MCF 10A (cell line): ENCODE measurements around the gene AGPS. TPM values are rescaled to one million over a fixed set of nuclear protein-coding genes. Genes with fewer than 3 reads are reported as not detected.
A peak's percentile ranks its signal among the peaks of the same experiment; 100 is the strongest.

Experiments
- Bru-seq: library from RNA; stranded (reverse); fragments of 400-500 nt; gene quantifications from one replicate; lab custom pipeline; 2021; lab: Mats Ljungman, UMichigan
- BruChase-seq, 2 experiments: library from RNA; stranded (reverse); fragments of 400-500 nt; gene quantifications; one replicate each; lab custom pipeline; 2021; lab: Mats Ljungman, UMichigan
- BruUV-seq: library from RNA; stranded (reverse); fragments of 400-500 nt; replicated peaks from 2 replicates; lab custom pipeline; 2021; lab: Mats Ljungman, UMichigan
- CTCF ChIA-PET: fragments of 300-600 bp; sonication (Branson Sonifier 250); formaldehyde crosslinking; extraction: SDS; loops from one replicate; lab custom pipeline; 2021; ENCODE audit warnings: antibody characterized with exemption, inconsistent platforms; lab: Yijun Ruan, JAX
- POLR2A ChIA-PET: fragments of 300-600, 350-650 bp; sonication (Branson Sonifier 250); formaldehyde crosslinking; extraction: SDS; loops from one replicate; lab custom pipeline; 2020; ENCODE audit warnings: antibody characterized with exemption, inconsistent platforms; lab: Yijun Ruan, JAX
- DNase-seq: peaks from one replicate; pipeline ENCODE4 v3.0.0-alpha.2; 2018; ENCODE audit not compliant: unreplicated experiment
- H3K27ac Mint-ChIP-seq: one replicate; pipeline ENCODE4 v1.8.0; 2022; ENCODE audit warnings: mild to moderate bottlenecking, low read depth, mixed read lengths; ENCODE audit not compliant: unreplicated experiment
- H3K27me3 Mint-ChIP-seq: one replicate; pipeline ENCODE4 v1.8.0; 2022; ENCODE audit warnings: mixed read lengths; ENCODE audit not compliant: insufficient read depth, unreplicated experiment
- H3K36me3 Mint-ChIP-seq: one replicate; pipeline ENCODE4 v1.8.0; 2022; ENCODE audit warnings: mild to moderate bottlenecking, moderate library complexity, mixed read lengths; ENCODE audit not compliant: insufficient read depth, unreplicated experiment
- H3K4me1 Mint-ChIP-seq: one replicate; pipeline ENCODE4 v1.8.0; 2022; ENCODE audit warnings: mixed read lengths; ENCODE audit not compliant: insufficient read depth, unreplicated experiment
- H3K4me3 Mint-ChIP-seq: one replicate; pipeline ENCODE4 v1.8.0; 2022; ENCODE audit warnings: mild to moderate bottlenecking, moderate library complexity, mixed read lengths; ENCODE audit not compliant: unreplicated experiment
- H3K9me3 Mint-ChIP-seq: one replicate; pipeline ENCODE4 v1.8.0; 2022; ENCODE audit warnings: mixed read lengths; ENCODE audit not compliant: unreplicated experiment
- intact Hi-C: fragments of 100-400 bp; cut with micrococcal nuclease; formaldehyde crosslinking; loops from 2 replicates; pipeline ENCODE4 v1.14.1; 2022
- long read RNA-seq: library from polyadenylated mRNA; stranded (forward); transcript quantifications from one replicate; pipeline ENCODE4 v2.0.0, GENCODE V29; 2022
- total RNA-seq: library from RNA; stranded (reverse); gene quantifications from 2 replicates; pipeline ENCODE4 v1.2.3, GENCODE V29; 2022
- TF ChIP-seq, protein P1 (sequence below): fragments of 200-600 bp; IDR thresholded peaks from one replicate; pipeline ENCODE4 v1.8.0; 2022; ENCODE audit warnings: antibody characterized with exemption, mild to moderate bottlenecking; ENCODE audit not compliant: unreplicated experiment

AGPS gene
- 49.5 and 50.5 TPM in 2 replicates for total RNA-seq
- Bru-seq, nascent RNA: percentile 87 among the genes with signal in this experiment
- percentile 79 among the genes with signal in this experiment for BruChase-seq, experiment 1, labeled RNA remaining after a 6-hour chase
- percentile 80 among the genes with signal in this experiment for BruChase-seq, experiment 2, labeled RNA remaining after a 2-hour chase
- long read RNA-seq, full-length matches to known transcripts: 124 of 148 reads
- long read RNA-seq, partial matches to known transcripts: 7 of 148 reads
- long read RNA-seq, other reads (novel, unspliced or antisense): 17 of 148 reads

DNA sequence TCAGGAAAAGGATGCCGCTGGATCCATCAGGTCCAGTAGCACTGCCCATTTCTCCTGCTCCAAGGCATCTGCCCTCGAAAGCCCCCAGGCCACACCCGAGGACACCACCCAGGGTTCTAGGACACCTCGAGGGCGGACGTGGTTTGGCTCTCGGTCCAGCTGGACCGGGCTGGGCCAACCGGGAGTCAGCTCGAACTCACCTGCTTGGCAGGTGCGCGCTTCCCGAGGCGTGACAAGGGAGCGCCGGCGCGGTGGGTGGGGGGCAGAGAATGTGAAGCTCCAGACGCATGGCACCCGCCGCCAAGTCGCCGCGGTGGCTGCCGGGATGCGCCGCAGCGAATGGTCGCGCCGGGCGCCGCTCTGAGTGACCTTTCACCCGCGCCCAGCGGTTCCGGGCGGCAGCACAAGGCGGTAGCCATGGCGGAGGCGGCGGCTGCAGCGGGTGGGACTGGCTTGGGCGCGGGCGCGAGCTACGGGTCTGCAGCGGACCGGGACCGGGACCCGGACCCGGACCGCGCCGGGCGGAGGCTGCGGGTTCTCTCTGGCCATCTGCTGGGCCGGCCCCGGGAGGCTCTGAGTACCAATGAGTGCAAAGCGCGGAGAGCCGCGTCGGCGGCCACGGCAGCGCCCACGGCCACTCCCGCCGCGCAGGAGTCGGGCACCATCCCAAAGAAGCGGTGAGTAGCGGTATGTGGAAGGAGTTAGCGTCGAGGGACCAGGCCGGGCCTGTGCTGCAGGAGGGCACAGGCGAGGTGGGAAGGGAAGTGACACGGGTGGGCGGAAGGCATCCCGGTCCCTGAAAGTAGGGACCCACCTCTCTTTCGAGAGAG, at the start of gene AGPS:
TSS of gene AGPS (plus strand) at position 401 of the 830 bp plus-strand sequence. CDS start at position 418, 17 bp downstream.
- peak; percentile 71 for DNase-seq
- CTCF ChIA-PET: interaction anchor here (0.5 to 6.8 kb wide), 7 partner anchors 8 to 195 kb away, joined by 3 to 44 read pairs (median 6); no protein-coding TSS in a partner anchor
- Mint-ChIP-seq H3K9me3 (no peaks in the 10 kb centered on the region), H3K27ac (peak within 1 kb of the TSS; percentile 97), H3K36me3 (peaks cover 5% of the 10 kb centered on the region), H3K27me3 (no peaks in the 10 kb centered on the region), H3K4me3 (peak within 1 kb of the TSS; percentile 96), H3K4me1 (peaks cover 48% of the 10 kb centered on the region)
- TF ChIP-seq, protein P1, sequence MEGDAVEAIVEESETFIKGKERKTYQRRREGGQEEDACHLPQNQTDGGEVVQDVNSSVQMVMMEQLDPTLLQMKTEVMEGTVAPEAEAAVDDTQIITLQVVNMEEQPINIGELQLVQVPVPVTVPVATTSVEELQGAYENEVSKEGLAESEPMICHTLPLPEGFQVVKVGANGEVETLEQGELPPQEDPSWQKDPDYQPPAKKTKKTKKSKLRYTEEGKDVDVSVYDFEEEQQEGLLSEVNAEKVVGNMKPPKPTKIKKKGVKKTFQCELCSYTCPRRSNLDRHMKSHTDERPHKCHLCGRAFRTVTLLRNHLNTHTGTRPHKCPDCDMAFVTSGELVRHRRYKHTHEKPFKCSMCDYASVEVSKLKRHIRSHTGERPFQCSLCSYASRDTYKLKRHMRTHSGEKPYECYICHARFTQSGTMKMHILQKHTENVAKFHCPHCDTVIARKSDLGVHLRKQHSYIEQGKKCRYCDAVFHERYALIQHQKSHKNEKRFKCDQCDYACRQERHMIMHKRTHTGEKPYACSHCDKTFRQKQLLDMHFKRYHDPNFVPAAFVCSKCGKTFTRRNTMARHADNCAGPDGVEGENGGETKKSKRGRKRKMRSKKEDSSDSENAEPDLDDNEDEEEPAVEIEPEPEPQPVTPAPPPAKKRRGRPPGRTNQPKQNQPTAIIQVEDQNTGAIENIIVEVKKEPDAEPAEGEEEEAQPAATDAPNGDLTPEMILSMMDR: peak; percentile 14
- BruUV-seq: no TSS peak
- POLR2A ChIA-PET: interaction anchor here (0.6 to 4.6 kb wide), 27 partner anchors 8 to 1059 kb away, joined by 3 to 34 read pairs (median 5); partner anchors contain the start of genes HNRNPA3, NFE2L2, PJVK and PRKRA
- intact Hi-C loops: no loop called here

DNA sequence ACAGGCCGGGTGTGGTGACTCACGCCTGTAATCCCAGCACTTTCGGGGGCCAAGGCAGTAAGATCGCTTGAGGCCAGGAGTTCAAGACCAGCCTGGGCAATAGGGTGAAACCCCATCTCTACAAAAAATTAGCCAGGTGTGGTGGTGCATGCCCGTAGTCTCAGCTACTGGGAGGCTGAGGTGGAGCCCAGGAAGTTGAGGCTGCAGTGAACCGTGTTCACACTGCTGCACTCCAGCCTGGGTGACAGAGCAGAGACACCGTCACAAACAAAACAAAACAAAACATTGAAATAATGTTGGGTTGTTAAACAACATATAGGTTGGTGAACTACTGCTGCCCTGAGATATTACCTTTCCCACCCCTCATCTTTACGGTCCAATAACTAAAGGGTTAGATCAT, 48.8 kb upstream of the AGPS start:
- no TSS peak for BruUV-seq
- no peak for DNase-seq
- Mint-ChIP-seq H3K27me3 (no peaks in the 10 kb centered on the region), H3K4me3 (no peak overlapping the region), H3K27ac (no peak overlapping the region), H3K4me1 (no peaks in the 10 kb centered on the region), H3K36me3 (no peaks in the 10 kb centered on the region), H3K9me3 (no peaks in the 10 kb centered on the region)
- POLR2A ChIA-PET: interaction anchor here (0.6 to 1.3 kb wide), 6 partner anchors 48 to 1148 kb away, joined by 3 to 5 read pairs (median 3); partner anchors contain the start of gene AGPS
- intact Hi-C loops: no loop called here
- TF ChIP-seq, protein P1: no peak
- CTCF ChIA-PET: interaction anchor here (0.6 to 1.3 kb wide), 3 partner anchors 10 to 72 kb away, joined by 3 to 4 read pairs (median 3); no protein-coding TSS in a partner anchor

DNA sequence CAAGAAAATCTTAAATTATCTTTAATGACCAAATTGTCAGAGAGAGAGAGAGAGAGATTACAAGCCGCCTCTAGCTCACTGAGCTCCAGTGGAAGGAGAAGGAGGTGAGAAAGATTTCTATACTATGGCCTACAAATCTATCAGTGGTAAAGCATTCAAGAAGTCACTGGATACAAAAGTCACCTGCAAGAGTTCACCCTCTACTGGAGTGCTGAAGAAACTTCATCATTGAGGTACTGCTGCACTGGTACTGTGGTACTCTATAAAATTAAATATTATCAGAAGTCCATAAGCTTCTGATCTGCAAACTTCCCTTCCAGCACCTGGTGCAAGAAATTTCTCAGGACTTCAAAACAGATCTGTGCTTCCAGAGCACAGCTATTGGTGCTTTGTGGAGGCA, 48.3 kb upstream of the AGPS start:
- Mint-ChIP-seq H3K4me3 (no peak overlapping the region), H3K4me1 (no peaks in the 10 kb centered on the region), H3K27me3 (no peaks in the 10 kb centered on the region), H3K36me3 (no peaks in the 10 kb centered on the region), H3K27ac (no peak overlapping the region), H3K9me3 (no peaks in the 10 kb centered on the region)
- no TSS peak for BruUV-seq
- ChIA-PET CTCF (interaction anchor here (0.6 to 1.3 kb wide), 5 partner anchors 8 to 71 kb away, joined by 3 to 4 read pairs (median 3); no protein-coding TSS in a partner anchor), POLR2A (interaction anchor here (0.6 to 0.9 kb wide), 3 partner anchors 47 to 72 kb away, joined by 3 to 5 read pairs (median 3); partner anchors contain the start of gene AGPS)
- TF ChIP-seq, protein P1: no peak
- DNase-seq: no peak
- intact Hi-C loops: no loop called here
